GM18951 (cell line): ENCODE measurements around the gene KLRC4.
"Not testable (repeated sequence)": the region's sequence is repeated elsewhere in the genome, so short reads cannot be mapped to it uniquely, and the experiment has no call there.

Experiments
- POLR2A ChIP-seq: IDR thresholded peaks from 4 replicates; pipeline ENCODE4 v1.6.1; 2011; ENCODE audit warnings: mild to moderate bottlenecking; ENCODE audit not compliant: insufficient read length, insufficient read depth; ENCODE audit errors: extremely low read depth
- in situ Hi-C: fragments of 300-500 bp; cut with MboI; formaldehyde crosslinking; loops from one replicate; pipeline ENCODE4 v1.12.0; 2022; ENCODE audit warnings: low sequenced_read_pairs, mixed read lengths, inconsistent platforms; ENCODE audit not compliant: unreplicated experiment

The KLRC4 gene

GRCh38 chr12:10388624-10389413, 20.7 kb downstream of the KLRC4 start:
- no peak for TF ChIP-seq POLR2A
- in situ Hi-C loops: no loop called here

DNA sequence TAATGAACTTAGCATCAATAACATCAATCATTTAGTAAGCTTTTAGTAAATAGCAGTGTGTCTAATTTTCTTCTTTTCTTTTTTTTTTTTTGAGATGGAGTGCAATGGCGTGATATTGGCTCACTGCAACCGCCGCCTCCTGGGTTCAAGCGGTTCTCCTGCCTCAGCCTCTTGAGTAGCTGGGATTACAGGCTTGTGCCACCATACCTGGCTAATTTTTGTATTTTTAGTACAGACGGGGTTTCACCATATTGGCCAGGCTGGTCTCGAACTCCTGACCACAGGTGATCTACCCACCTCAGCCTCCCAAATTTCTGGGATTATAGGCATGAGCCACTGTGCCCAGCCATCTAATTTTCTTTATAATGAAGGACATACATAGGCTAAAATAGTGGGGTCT, 22.1 kb downstream of the KLRC4 start:
- in situ Hi-C loops: not testable (repeated sequence)

GRCh38 chr12:10386857-10387256, 22.7 kb downstream of the KLRC4 start:
- TF ChIP-seq POLR2A: no peak
- in situ Hi-C loops: no loop called here

- TF ChIP-seq POLR2A: no peak
- in situ Hi-C loops: no loop called here
These were observed 24.4 kb downstream of the KLRC4 start for GRCh38 chr12:10385166-10385613.

DNA sequence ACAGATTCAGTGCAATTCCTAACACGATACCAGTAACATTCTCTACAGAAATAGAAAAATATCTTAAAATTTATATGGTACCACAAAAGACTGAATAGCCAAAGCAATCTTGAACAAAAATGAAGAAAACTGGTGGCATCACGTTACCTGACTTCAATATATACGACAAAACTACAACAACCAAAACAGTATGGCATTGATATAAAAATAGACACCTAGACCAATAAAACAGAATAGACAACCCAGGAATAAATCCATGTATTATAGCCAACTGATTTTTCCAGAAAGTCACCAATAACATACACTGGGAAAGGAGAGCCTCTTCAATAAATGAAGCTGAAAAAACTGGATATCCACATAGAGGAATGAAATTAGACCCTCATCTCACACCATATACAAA, 25.4 kb downstream of the KLRC4 start:
- TF ChIP-seq POLR2A: no peak
- in situ Hi-C loops: no loop called here

DNA sequence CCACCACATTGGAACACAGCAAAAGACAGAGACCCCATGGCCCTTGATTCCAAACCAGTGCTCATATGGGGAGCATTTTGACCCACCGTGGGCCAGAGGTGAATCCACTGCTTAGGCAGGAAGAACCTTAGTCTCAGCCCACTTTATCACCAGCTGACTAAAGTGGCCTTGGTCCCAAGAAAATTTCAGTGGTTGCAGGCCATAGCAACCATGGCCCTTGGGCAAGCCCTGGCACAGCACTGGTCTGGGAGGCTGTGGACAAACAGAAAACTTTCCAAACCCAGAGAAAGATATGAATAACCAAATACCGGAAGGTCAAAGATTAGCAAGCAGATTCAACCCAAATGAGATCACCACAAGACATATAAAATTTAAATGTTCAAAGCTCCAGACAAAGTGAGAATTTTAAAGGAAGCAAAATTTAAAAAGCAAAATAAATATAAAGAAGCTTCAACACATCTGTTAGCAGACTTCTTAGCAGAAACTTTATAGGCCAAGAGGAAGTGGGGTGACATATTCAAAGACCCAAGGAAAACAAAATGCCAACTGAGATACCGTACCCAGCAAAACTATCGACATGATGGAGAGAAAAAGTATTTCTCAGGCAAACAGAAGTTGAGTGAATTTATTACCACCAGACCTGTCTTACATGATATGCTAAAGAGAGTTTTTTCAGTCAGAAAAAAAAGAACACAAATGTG, 27.5 kb downstream of the KLRC4 start:
- TF ChIP-seq POLR2A: no peak
- in situ Hi-C loops: no loop called here

DNA sequence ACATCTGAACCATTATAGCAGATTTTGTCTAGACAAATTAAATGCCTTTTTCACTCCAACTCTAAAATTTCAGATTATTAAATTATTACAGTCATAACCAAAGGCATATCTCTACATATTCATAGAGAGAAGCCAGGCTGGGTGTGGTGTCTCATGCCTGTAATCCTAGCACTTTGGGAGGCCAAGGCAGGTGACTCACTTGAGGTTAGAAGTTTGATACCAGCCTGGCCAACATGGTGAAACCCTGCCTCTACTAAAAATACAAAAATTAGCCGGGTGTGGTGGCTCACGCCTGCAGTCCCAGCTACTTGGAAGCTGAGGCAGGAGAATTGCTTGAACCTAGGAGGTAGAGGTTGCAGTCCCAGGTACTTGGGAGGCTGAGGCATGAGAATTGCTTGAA, 30.8 kb downstream of the KLRC4 start:
- in situ Hi-C loops: not testable (repeated sequence)

- TF ChIP-seq POLR2A: no peak
- in situ Hi-C loops: no loop called here
These were observed 34.9 kb downstream of the KLRC4 start for GRCh38 chr12:10374624-10375018.

DNA sequence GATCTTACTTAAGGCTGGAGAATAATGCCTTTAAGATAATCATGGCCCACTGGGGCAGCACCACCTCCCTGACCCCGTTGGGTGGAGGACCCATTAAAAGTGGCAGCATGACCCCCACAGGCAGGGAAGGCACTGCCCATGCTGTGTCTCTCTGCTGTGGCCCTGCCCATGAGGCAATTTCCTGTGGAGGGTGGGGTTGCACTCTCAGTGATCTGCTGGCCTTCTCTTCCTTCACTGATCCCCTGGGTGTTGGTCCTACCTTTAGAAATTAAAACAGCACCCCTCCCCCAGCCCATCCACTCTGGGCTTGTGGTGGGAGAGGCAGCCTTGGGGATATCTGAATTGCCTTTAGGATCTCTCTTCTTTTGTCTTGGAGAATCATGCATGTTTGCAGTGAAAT, 37.0 kb downstream of the KLRC4 start:
- in situ Hi-C loops: no loop called here
- TF ChIP-seq POLR2A: no peak

DNA sequence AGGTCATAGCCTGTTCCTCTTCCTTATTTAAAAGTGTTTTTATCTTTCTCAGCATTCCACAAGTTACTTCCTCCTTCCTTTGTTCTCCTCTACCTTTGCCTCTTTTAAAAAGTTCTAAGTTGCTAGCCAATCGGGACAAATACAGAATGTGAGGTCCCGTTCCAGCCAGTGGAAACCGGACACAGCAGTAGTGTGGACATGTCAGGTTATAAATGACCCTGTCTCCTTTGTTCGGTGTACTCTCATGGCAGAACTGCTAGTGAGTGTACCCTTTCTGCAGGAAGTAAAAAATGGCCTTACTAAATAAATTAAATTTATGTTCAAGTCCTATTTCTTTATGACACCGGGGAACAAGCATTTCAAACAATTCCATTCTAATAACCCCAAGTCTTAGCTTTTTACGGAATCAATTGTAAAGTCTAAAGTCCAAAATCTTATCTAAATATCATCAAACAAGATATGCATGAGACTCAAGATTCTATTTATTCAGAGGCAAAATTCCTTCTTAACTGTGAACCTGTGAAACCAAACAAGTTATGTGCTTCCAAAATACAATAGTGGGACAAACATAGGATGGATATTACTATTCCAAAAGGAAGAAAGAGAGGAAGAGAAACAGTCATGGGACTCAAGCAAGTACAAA, 37.5 kb downstream of the KLRC4 start:
- in situ Hi-C loops: not testable (repeated sequence)

DNA sequence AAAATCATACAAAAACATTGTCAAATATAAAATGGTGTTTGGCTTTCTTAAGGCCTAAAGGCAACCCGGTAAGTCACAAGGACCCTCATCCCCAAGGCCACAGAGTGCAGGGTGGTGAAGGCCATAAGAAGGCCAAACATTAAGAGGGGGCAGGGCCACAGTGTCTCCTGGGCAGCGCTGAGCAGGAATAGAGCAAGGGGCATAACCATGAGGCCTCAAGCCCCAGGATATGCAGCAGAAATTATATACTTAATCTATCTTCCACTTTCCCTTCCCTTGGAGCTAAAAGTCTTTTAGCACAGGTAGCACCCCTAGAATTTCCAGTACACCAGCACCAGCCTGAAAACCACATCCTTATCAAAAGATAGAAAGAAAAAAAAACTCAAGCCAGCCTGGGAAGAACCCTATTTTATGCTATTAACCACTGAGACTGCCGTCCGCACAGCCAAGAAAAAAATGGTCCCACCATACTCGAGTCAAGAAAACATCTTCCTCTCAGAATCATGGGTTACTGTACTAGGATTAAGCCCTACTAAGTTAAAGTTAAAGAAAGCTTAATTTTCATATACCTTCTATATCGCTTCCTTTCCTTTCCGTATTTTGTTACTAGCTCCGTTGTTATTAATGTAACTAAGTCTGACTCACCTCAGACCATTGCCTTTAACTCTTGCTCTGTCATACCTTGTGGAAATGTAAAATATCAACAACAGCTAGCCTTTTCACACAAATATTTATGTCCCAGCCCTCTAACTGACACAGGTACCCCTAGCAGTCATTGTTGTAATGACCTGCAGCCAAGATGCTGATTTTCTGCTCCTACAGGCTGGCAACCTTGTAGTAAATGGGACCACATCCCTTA, 39.8 kb downstream of the KLRC4 start:
- no peak for TF ChIP-seq POLR2A
- in situ Hi-C loops: no loop called here

DNA sequence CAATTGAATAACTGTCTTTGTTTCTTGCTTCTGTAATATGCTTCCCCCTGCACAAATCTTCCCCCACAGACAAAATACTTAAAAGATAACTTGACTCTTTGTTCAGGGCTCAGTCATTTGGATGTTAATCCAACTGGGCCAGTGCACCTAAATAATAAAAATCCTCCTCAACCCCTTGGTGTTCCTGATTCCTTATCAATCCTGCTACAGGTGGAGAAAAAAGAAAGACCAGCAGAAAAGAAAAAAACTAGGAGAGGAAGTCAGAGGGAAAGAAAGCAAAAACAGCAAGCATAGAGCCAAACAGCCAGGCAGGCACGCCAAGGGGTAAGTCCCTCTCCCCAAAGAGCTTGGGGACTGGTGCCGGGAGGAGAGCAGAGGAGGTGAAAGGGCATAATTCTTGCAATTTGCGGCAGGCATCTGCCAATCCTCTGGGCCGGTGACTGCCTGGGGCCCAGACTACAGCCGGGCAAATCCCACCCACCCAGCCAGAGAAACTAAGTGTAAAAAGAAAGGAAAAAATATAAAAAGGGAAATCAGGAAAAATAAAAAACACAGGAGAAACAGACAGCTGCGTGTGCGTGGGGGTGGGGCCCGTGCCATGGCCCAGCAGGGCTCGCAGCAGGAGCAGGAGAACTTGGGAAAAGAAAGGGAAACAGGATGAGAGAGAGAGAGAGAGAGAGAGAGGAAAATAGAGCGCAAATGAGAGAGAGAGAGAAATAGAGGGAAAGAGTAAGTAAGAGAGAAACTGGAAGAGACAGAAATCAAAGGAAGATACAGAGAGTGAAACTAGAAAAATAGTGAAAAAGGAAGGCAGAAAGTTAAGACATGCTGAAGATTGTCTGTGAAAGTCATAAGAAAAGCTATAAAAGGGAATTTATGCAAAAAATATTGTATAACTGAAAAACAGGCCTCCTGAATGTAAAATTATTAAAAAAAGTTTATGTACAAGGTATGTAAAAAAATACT, 41.1 kb downstream of the KLRC4 start:
- TF ChIP-seq POLR2A: no peak
- in situ Hi-C loops: no loop called here

DNA sequence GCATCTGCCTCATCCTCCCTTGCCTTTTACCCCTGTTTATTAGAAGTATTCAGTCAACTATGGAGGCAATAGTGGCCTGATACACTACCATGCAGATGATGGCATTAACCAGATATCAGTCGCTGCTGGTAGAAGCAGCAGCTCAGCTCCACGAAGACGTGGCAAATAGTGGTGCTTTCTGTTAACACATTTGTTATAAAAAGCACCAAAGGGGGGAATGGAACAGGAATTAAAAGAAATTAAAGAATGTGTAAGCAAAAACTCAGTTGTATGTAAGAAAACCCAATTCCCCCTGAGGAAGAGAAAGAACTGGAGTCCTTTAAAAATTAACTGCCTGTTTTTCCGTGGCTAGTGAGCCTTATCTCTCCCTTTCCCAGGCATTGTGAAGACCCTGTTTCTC, 41.8 kb downstream of the KLRC4 start:
- in situ Hi-C loops: not testable (repeated sequence)
